ENCODE results near the gene ZNF621. TPM values are rescaled to one million over a fixed set of nuclear protein-coding genes. Genes with fewer than 3 reads are reported as not detected.
A peak's percentile ranks its signal among the peaks of the same experiment; 100 is the strongest.
"Not testable (repeated sequence)": the region's sequence is repeated elsewhere in the genome, so short reads cannot be mapped to it uniquely, and the experiment has no call there.

Gene ZNF621
- polyA plus RNA-seq, 4 donors: 20.9 to 37.6 (median 27.7) TPM

GRCh38 chr3:40532252-40532651 lies 7.5 kb downstream of the ZNF621 start:
- no peak for DNase-seq (ENCODE audit: low read depth in 4 of 4, low spot score in 2 of 4)

- no peak for DNase-seq (ENCODE audit: low read depth in 4 of 4, low spot score in 2 of 4)
Measured at GRCh38 chr3:40534283-40534682, 9.5 kb downstream of the ZNF621 start.

GRCh38 chr3:40546816-40547215 lies 22.1 kb downstream of the ZNF621 start:
- DNase-seq (ENCODE audit: low read depth in 4 of 4, low spot score in 2 of 4): no peak

- no peak for DNase-seq (ENCODE audit: low read depth in 4 of 4, low spot score in 2 of 4)
Measured at GRCh38 chr3:40550167-40550566, 25.4 kb downstream of the ZNF621 start.

GRCh38 chr3:40557575-40558161 lies 32.9 kb downstream of the ZNF621 start:
- no peak for DNase-seq (ENCODE audit: low read depth in 4 of 4, low spot score in 2 of 4)

GRCh38 chr3:40562482-40562881 lies 37.7 kb downstream of the ZNF621 start:
- not testable (repeated sequence) for DNase-seq (ENCODE audit: low read depth in 4 of 4, low spot score in 2 of 4)

GRCh38 chr3:40565629-40566028 lies 40.9 kb downstream of the ZNF621 start:
- DNase-seq (ENCODE audit: low read depth in 4 of 4, low spot score in 2 of 4): not testable (repeated sequence)

- no peak for DNase-seq (ENCODE audit: low read depth in 4 of 4, low spot score in 2 of 4)
Measured at GRCh38 chr3:40566694-40567093, 41.9 kb downstream of the ZNF621 start.

- no peak for DNase-seq (ENCODE audit: low read depth in 4 of 4, low spot score in 2 of 4)
Measured at GRCh38 chr3:40572588-40572987, 47.8 kb downstream of the ZNF621 start.

- DNase-seq (ENCODE audit: low read depth in 4 of 4, low spot score in 2 of 4): no peak
Measured at GRCh38 chr3:40574050-40574449, 49.3 kb downstream of the ZNF621 start.

GRCh38 chr3:40574661-40575060 lies 49.9 kb downstream of the ZNF621 start:
- DNase-seq (ENCODE audit: low read depth in 4 of 4, low spot score in 2 of 4): no peak

GRCh38 chr3:40576396-40576795 lies 51.6 kb downstream of the ZNF621 start:
- DNase-seq (ENCODE audit: low read depth in 4 of 4, low spot score in 2 of 4): no peak

- DNase-seq (ENCODE audit: low read depth in 4 of 4, low spot score in 2 of 4): peak in 3 of 4 donors; percentile 45 to 51 (median 50)
Measured at GRCh38 chr3:40580494-40581091, 55.8 kb downstream of the ZNF621 start.

GRCh38 chr3:40581166-40581565 lies 56.4 kb downstream of the ZNF621 start:
- no peak for DNase-seq (ENCODE audit: low read depth in 4 of 4, low spot score in 2 of 4)

GRCh38 chr3:40582401-40583027 lies 57.8 kb downstream of the ZNF621 start:
- DNase-seq (ENCODE audit: low read depth in 4 of 4, low spot score in 2 of 4): no peak

GRCh38 chr3:40583691-40584090 lies 58.9 kb downstream of the ZNF621 start:
- no peak for DNase-seq (ENCODE audit: low read depth in 4 of 4, low spot score in 2 of 4)

GRCh38 chr3:40584625-40585189 lies 59.9 kb downstream of the ZNF621 start:
- peak; percentile 52 to 72 (median 66) for DNase-seq (ENCODE audit: low read depth in 4 of 4, low spot score in 2 of 4)

- no peak for DNase-seq (ENCODE audit: low read depth in 4 of 4, low spot score in 2 of 4)
Measured at GRCh38 chr3:40585381-40586016, 60.7 kb downstream of the ZNF621 start.

- no peak for DNase-seq (ENCODE audit: low read depth in 4 of 4, low spot score in 2 of 4)
Measured at GRCh38 chr3:40586901-40587300, 62.1 kb downstream of the ZNF621 start.

- no peak for DNase-seq (ENCODE audit: low read depth in 4 of 4, low spot score in 2 of 4)
Measured at GRCh38 chr3:40588406-40588805, 63.6 kb downstream of the ZNF621 start.

All from left renal cortex interstitium (tissue), 4 donors.